ENCODE data around the gene DOC2B.
"Not testable (repeated sequence)": the region's sequence is repeated elsewhere in the genome, so short reads cannot be mapped to it uniquely, and the experiment has no call there.

DOC2B gene

DNA sequence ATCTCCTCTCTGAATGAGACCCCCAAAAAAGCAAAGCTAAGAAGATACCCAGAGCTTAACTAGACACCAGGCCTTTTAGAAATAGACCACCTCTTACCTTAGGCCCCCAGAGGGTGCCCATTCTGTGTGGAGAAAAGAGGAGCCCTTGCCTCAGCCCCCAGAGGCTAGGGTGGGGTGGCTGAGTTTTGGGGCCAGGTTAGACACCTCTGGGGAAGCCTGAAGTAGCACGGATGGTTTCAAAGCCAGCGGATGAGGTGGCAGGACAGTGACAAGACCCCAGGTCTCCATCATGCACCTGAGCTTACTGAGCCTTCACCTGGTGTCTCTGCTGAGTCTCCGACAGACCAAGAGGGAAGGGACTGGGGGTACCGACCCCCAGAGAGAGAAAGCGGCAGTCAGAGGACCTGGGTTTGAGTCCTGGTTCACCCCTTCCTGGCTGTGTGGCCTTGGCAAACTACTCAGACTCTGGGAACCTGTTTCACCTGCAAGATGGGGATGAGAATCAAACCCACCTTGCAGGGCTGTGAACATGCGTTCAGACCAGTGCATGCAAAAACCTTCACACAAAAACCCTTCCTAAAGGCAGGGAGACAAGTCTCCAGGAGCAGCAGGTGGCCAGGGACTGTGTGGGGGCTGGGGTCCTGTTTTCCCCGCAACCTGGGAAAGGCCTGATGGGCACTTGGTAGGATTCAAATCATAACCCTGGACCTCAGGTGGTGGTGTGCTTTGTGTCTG is 36.3 kb downstream of the DOC2B start:
- no peak for DNase-seq (ENCODE audit: low spot score)

DNA sequence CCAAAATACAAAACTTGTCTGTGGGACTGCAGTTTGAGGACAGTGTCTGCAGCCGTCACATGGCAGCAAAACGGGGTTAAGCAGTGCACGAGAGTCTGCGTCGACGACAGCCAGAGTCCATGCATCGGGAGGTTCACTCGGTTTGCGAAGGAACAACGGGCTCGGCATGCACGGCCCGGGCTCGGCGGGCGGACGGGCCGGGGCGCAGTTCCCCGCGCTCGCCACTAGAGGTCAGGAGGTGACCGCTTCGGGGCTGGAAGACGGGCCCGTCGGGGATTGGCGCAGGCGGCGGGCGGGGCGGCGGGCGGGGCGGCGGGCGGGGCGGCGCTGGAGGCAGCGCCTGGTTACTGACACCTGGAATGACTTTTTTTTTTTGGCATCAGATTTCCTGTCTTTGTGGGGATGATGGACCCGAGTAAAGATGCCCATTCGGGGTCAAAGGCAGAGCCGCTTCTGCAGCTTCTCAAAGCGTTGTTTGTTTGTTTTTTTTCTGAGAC is 37.6 kb downstream of the DOC2B start:
- DNase-seq (ENCODE audit: low spot score): peak; percentile 79

DNA sequence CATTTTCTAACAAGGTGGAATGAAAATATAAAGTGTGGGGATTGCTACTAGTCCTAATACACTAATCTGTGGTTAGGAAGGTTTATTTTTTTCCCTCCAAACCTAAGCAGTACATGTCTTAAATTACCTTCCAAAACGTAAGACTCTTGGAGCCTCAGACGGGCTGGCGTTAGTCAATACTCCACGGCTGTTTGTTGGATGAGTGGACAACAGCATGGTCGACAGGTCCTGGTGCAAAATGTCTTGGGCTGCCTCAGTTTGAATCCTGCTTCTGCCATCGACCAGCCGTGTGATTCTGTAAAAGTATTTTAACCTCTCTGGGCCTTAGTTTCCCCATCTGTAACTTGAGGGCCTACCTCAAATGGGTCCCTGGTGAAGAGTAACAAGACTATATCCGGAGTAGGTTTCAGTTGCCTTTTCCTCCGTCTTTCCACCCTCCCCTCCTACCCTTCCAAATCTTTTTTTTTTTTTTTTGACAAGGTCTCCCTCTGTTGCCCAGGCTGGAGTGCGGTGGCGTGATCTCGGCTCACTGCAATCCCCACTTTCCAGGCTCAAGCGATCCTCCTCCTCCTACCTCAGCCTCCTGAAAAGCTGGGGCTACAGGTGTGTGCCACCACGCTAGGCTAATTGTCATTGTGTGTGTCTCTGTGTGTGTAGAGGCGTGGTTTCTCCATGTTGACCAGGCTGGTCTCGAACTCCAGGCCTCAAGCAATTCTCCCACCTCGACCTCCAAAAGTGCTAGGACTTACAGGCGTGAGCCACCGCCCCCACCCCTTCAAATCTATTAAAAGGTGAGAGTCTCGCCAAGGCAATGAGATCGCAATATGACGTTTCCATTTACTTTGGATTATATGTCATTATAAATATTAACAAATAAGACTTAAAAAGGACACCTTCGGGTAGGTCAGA is 38.3 kb downstream of the DOC2B start:
- no peak for DNase-seq (ENCODE audit: low spot score)

DNA sequence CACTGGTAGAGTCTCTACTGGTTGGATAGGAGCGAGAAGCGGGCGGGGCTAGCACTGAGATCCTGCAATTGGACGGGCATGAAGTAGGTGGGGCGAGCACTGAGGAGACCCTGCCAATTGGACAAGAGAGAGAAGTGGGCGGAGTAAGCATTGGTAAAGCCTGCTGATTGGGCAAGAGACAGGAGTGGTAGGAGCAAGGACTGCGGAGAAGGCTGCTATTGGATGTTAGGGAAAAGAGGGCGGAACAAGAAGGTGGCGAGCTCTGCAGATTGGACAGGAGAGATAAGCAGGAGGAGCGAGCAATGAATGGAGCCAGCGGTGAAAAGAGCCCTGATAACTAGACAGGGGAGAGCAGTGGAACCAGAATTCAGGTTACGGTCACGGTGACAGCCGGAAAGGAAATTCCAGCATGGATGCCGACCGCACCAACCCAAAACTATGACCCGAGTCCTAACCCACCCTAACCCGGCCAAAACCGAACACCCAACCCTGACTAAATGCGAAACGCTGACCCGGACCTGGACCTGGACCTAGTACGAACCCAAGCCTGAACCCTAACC is 39.3 kb downstream of the DOC2B start:
- no peak for DNase-seq (ENCODE audit: low spot score)

DNA sequence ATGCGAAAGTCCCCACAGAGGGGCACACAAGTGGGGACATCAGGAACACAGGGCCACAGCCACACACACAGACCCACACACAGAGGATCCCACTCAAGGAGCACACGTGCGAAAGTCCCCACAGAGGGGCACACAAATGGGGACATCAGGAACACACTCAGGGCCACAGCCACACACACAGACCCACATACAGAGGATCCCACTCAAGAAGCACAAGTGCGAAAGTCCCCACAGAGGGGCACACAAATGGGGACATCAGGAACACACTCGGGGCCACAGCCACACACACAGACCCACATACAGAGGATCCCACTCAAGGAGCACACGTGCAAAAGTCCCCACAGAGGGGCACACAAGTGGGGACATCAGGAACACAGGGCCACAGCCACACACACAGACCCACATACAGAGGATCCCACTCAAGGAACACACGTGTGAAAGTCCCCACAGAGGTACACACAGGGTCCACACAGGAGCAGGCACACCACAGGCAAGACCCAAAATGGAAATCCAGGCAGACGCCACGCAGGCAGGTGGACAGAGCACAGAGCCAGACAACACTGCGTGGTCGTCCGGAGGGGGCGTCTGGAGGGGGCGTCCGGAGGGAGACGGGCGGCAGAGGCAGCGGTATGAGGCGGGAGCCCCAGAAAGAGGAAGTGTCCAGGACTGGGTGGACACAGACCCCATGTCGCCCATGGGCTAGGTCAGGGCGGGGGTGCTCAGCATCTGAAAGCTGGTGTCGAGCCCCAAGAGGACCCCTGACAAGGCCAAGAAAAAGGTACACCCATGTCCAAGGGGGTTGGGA is 41.8 kb downstream of the DOC2B start:
- DNase-seq (ENCODE audit: low spot score): not testable (repeated sequence)

DNA sequence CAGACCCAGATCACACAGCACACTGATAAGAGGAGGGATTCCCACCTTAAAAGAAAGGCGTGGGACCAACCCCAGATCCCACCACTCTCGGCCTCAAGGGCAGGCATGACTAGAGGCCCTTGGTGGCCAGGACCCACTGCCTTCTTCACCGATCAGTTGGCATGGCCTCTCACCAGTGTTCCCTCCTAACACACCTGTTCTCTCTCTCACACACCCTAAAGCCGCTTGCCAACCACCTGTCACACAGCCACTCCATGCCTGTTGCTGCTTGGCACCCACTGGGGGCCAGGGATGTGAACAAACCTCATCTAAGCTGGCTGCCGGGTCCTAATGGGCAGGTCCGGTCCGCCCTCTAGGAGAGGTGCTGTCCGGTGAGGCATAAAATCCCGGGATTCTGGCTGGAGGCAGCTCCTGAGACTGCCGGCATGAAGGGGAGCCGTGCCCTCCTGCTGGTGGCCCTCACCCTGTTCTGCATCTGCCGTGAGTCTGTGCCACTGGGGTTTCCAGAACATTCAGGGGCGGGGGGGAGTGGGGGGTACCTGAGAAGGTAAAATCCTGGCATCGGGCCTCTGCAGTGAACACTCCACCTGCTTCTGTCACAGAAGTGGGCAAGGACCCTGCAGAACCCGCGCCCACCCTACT is 44.2 kb downstream of the DOC2B start, which contains the start of gene SCGB1C2:
SCGB1C2 (plus strand) TSS at position 404 of the 642 bp plus-strand sequence; CDS start at position 426, 22 bp downstream.
- DNase-seq (ENCODE audit: low spot score): not testable (repeated sequence)

DNA sequence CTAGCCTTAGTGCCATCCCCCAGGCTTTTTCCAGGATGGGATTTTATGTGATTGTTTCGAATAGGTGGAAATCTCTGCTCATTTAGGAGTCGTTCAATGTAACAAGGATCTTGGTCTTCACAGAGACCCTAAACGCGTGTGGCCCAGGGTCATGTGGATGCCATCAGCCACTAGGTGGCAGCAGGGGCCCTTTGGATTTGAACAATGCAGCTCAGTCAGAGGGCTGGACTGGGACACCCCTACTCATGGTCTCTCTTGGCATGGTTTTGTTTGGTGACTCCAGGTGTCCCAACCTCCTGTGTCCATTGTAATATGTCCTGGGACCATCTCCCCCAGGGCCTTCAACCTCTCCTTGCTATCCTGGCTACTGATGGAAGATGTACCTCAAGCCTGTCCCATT is 44.9 kb downstream of the DOC2B start:
- DNase-seq (ENCODE audit: low spot score): not testable (repeated sequence)

DNA sequence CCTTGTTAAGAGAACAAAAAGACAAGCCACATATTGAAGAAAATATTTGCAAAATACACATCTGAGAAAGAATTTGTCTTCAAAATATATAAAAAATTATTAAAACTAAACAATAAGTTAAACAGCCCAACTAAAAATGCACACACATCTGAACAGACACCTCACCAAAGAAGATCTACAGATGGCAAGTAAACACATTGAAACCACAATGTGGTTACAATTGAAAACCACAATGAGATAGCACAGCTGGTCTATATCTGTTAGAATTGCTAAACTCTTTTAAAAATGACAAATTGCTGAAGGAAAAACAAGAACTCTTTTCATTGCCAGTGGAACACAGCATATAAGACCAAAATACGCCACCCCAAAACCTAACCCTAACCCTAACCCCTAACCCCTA is 45.6 kb downstream of the DOC2B start:
- not testable (repeated sequence) for DNase-seq (ENCODE audit: low spot score)

DNA sequence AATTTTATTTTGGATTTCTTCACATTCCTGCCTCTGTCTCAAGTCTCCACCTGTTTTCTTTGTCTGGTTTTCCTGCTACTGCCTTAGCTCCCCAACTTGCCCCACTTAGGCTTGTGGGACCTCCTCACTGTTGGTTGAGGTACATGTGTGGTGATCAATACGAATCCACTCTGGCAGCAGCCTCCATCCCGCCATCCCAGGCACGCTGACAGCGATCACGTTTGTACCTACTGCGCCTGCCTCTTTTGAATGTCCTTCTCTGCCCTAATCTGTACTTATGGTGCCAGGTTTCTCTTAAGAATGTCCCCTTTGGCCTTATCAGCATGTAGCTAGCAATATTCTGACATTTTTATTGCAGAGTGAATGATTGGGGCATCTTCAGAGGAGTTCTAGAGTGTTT is 46.4 kb downstream of the DOC2B start:
- DNase-seq (ENCODE audit: low spot score): not testable (repeated sequence)

DNA sequence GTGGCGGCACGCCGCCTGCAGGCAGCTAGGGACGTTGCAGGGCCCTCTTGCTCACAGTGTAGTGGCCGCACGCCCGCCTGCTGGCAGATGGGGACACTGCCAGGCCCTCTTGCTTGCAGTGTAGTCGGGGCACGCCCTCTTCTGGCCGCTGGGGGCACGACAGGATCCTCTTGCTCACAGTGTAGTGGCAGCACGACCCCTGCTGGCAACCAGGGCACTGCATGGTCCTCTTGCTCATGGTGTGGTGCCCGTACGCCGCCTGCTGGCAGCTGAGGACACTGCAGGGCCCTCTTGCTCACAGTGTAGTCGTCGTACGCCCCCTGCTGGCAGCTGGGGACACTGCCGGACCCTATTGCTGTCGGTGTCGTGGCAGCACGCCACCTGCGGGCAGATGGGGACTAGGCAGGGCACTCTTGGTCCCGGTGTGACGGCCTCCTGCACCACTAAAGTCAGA is 47.1 kb downstream of the DOC2B start:
- not testable (repeated sequence) for DNase-seq (ENCODE audit: low spot score)

DNA sequence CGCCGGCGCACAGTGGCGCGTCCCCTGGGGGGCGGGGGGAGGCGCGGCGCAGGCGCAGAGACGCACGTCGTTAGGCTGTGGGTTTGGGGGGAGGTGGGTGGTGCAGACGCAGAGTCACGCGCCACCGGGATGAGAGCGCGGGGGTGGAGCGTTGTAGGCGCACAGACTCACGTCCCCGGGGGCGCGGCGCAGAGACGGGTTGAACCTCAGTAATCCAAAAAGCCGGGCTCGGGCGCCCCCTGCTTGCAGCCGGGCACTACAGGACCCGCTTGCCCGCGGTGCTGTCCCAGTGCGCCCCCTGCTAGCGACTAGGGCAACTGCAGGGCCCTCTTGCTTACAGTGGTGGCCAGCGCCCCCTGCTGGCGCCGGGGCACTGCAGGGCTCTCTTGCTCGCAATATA is 47.5 kb downstream of the DOC2B start:
- not testable (repeated sequence) for DNase-seq (ENCODE audit: low spot score)

DNA sequence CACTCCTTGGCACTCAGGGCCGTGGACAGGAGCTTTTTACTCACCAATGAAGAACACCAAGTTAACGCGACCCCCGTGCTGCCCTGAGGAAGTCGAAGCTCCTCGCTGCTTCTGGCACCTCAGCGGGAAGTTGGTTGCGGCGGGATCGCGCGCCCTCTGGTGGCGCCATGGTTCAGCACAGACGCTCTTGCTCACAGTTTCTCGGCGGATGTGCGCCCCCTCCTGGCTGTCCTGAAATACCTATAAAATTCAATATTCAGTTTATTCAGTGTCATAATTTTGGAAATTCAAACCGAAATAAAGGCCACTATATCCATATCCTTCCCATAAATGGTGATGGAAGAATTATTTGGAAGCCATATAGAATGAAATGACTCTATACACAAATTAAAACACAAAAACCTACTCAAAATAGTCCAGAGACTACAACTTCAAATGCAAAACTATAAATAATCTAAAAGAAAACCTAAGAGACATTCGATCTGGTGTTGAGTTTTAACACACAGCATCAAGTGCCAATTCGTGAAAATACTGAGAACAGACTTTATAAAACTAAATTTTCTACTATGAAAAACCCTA is 63.0 kb downstream of the DOC2B start:
- peak; percentile 44 for DNase-seq (ENCODE audit: low spot score)

DNA sequence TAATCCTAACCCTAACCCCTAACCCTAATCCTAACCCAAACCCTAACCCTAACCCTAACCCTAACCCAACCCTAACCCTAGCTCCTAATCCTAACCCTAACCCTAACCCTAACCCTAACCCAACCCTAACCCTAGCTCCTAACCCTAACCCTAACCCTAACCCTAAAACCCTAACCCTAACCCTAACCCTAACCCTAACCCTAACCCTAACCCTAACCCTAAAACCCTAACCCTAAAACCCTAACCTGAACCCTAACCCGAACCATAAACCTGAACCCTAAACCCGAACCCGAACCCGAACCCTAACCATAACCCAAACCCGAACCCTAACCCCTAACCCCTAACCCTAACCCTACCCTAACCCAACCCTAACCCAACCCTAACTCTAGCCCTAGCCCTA is 68.3 kb downstream of the DOC2B start:
- DNase-seq (ENCODE audit: low spot score): not testable (repeated sequence)
